Body of pancreas (tissue), 4 donors: ENCODE results near the gene ROR1. TPM values are rescaled to one million over a fixed set of nuclear protein-coding genes. Genes with fewer than 3 reads are reported as not detected.
A peak's percentile ranks its signal among the peaks of the same experiment; 100 is the strongest.

Source experiments
- ATAC-seq: fragments of 150-250 bp; one replicate; pipeline ENCODE4 v1.9.1; 2016
- DNase-seq, 4 donors: peaks; one replicate each; pipeline ENCODE4 v3.0.0-alpha.2; 2019
- H3K27ac ChIP-seq, 4 donors: fragments of 200-600 bp; sonication (generic); 1 replicate in 3 of 4; 2 replicates in 1 of 4; pipeline versions ENCODE4 v1.5.1 to v1.6.1; 2016 to 2019; ENCODE audit warnings: mild to moderate bottlenecking in 1 of 4, mixed read lengths in 1 of 4, moderate library complexity in 1 of 4
- H3K27me3 ChIP-seq, 2 donors: fragments of 200-600 bp; sonication (generic); one replicate each; pipeline ENCODE4 v1.6.0; 2016; ENCODE audit warnings: mild to moderate bottlenecking in 1 of 2
- H3K36me3 ChIP-seq, 2 donors: fragments of 200-600 bp; sonication (generic); replicated peaks in 1 of 2; 2 replicates each; pipeline ENCODE4 v1.5.1; 2016; ENCODE audit warnings: low read depth in 2 of 2; ENCODE audit not compliant: insufficient read depth in 1 of 2
- H3K4me1 ChIP-seq: fragments of 200-600 bp; sonication (generic); one replicate; pipeline ENCODE4 v1.6.0; 2016
- H3K4me3 ChIP-seq, 2 donors: fragments of 200-600 bp; sonication (generic); 1 replicate in 1 of 2; 2 replicates in 1 of 2; pipeline ENCODE4 v1.5.1; 2016 to 2019
- H3K9me3 ChIP-seq, 3 donors: fragments of 200-600 bp; sonication (generic); 1 replicate in 2 of 3; 2 replicates in 1 of 3; pipeline ENCODE4 v1.5.1; 2016
- CTCF ChIP-seq, 7 experiments: fragments of 450-650 bp in 4 of 7; fragments of 200-600 bp in 3 of 7; sonication (generic) in 3 of 7; IDR thresholded peaks; one replicate each; pipeline ENCODE4 v1.5.1; 2016 to 2019; ENCODE audit warnings: antibody characterized with exemption in 7 of 7
- POLR2A ChIP-seq, 3 donors: fragments of 450-650 bp; IDR thresholded peaks; one replicate each; pipeline ENCODE4 v1.6.1; 2016; ENCODE audit warnings: antibody characterized with exemption in 3 of 3, mild to moderate bottlenecking in 2 of 3
- WGBS, 2 donors: methylation state at CpG; one replicate each; pipeline ENCODE4 v1.1.5; 2017; 5-methylcytosine and 5-hydroxymethylcytosine counted together
- intact Hi-C: fragments of 100-400 bp; cut with DNase I; formaldehyde crosslinking; loops from one replicate; pipeline ENCODE4 v1.15.1; 2023
- total RNA-seq, 2 donors: library from RNA; depleted of rRNA; stranded (reverse); fragments of >200 nt; gene quantifications; one replicate each; pipeline ENCODE4 v1.1.0, GENCODE V29; 2016

ROR1 gene
- total RNA-seq, 2 donors from 2014 or later, result 26.7 to 56.0 TPM

DNA sequence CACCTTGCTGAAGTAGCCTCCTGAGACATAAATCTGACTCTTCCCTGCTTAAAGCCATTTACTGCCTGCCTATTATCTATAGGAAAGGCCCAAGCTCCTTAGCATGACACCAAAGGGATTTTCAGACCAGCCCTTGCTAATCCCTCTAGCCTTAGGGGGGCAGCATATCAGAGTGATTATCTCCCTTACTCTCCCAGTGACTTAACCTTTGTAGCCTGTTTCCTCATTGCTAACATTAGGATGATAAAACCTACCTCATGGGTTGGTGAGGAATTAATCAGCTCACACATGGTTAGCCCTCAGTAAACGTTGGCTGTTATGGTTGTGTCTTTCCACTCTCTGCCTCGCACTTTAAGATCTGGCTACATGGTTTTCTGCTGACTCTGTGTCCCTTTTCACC, 70.1 kb downstream of the ROR1 start:
- no peak for TF ChIP-seq CTCF (IDR thresholded peaks at IDR 0.05)
- no peak for TF ChIP-seq POLR2A (IDR thresholded peaks at IDR 0.05)
- intact Hi-C loops, result no loop called here
- Histone ChIP-seq H3K27ac (no peak overlapping the region), H3K9me3 (no peaks in the 10 kb centered on the region), H3K36me3 (no peaks in the 10 kb centered on the region), H3K4me1 (peaks cover 24% of the 10 kb centered on the region), H3K4me3 (no peak overlapping the region), H3K27me3 (no peaks in the 10 kb centered on the region)
- WGBS, 2 donors, result 58 to 67% methylated on average over 2 of the region's 2 CpGs
- DNase-seq (no peak), ATAC-seq (no peak)

DNA sequence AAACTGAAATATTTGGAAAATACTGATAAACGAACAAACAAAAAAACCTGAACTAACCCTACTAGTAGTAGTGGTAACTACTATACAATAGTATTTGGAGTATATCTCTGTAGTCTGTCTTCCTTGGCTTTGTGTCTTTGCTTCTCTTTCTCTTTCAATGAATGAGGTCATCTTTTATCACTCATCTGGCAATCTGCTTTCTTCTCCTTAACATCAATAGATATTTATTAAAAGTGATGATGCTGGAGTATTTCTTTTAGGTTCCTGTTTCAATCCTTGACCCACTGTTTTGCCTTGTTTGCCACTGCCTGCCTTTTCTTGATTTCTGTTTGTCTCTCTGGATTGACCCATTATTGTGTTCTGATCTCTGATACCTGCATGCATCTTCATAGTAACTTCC, 71.5 kb downstream of the ROR1 start:
- no peak overlapping the region for H3K27ac ChIP-seq
- intact Hi-C loops, result no loop called here
- no peaks in the 10 kb centered on the region for H3K36me3 ChIP-seq
- no peak overlapping the region for H3K4me3 ChIP-seq
- 72 to 74% methylated on average over 1 of the region's 1 CpG for WGBS, 2 donors
- ATAC-seq, result no peak
- no peaks in the 10 kb centered on the region for H3K27me3 ChIP-seq
- TF ChIP-seq CTCF (IDR thresholded peaks at IDR 0.05) (no peak), POLR2A (IDR thresholded peaks at IDR 0.05) (no peak)
- H3K4me1 ChIP-seq, result peaks cover 24% of the 10 kb centered on the region
- no peak for DNase-seq
- H3K9me3 ChIP-seq, result no peaks in the 10 kb centered on the region

GRCh38 chr1:63847308-63847910, 73.6 kb downstream of the ROR1 start:
- no peak for ATAC-seq
- Histone ChIP-seq H3K27me3 (no peaks in the 10 kb centered on the region), H3K4me3 (no peak overlapping the region), H3K9me3 (no peaks in the 10 kb centered on the region), H3K4me1 (peaks cover 16% of the 10 kb centered on the region), H3K27ac (no peak overlapping the region), H3K36me3 (no peaks in the 10 kb centered on the region)
- intact Hi-C loops, result no loop called here
- DNase-seq, result peak in 1 of 4 donors; percentile 24
- TF ChIP-seq CTCF (IDR thresholded peaks at IDR 0.05) (no peak), POLR2A (IDR thresholded peaks at IDR 0.05) (no peak)
- WGBS, 2 donors, result 79 to 91% methylated on average over 9 of the region's 9 CpGs

DNA sequence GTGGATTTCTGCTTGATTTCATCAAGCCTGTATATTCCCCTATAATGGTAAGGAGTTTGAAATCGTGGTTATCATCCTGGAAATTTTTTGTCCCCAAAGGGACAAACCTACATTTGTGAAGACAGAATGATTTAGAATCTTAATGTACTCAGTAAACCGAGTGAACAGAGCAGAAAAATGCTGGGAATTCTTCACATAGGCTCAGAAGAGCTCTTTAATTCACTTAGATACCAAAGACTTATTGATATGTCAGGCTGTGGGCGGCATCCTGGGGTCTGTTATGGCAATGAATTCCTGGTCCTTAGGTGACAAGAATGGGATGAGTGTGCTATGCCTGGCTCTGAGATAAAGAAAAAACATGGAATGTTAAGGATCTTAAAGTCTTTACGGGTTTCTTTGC, 74.9 kb downstream of the ROR1 start:
- Histone ChIP-seq H3K9me3 (no peaks in the 10 kb centered on the region), H3K4me3 (no peak overlapping the region), H3K27ac (no peak overlapping the region), H3K27me3 (no peaks in the 10 kb centered on the region), H3K4me1 (peaks cover 16% of the 10 kb centered on the region), H3K36me3 (no peaks in the 10 kb centered on the region)
- TF ChIP-seq CTCF (IDR thresholded peaks at IDR 0.05) (no peak), POLR2A (IDR thresholded peaks at IDR 0.05) (no peak)
- 68 to 79% methylated on average over 4 of the region's 4 CpGs for WGBS, 2 donors
- intact Hi-C loops, result no loop called here
- ATAC-seq (no peak), DNase-seq (no peak)

- Histone ChIP-seq H3K36me3 (no peaks in the 10 kb centered on the region), H3K9me3 (no peaks in the 10 kb centered on the region), H3K27me3 (no peaks in the 10 kb centered on the region), H3K4me1 (peaks cover 16% of the 10 kb centered on the region), H3K4me3 (no peak overlapping the region), H3K27ac (no peak overlapping the region)
- TF ChIP-seq CTCF (IDR thresholded peaks at IDR 0.05) (no peak), POLR2A (IDR thresholded peaks at IDR 0.05) (no peak)
- intact Hi-C loops, result no loop called here
- DNase-seq, result no peak
- ATAC-seq, result no peak
- WGBS, 2 donors, result 65 to 67% methylated on average over 1 of the region's 1 CpG
Measured at GRCh38 chr1:63849149-63849548, 75.3 kb downstream of the ROR1 start.
